Nephron progenitor cell (in vitro differentiated cells): Measurements from ENCODE around the gene ROGDI.

Experiments used
- DNase-seq: peaks from one replicate; pipeline ENCODE4 v3.0.0; 2021
- H3K27ac Mint-ChIP-seq: 2 replicates; pipeline ENCODE4 v1.8.0; 2021; ENCODE audit warnings: mild to moderate bottlenecking, moderate library complexity, mixed read lengths
- H3K27me3 Mint-ChIP-seq: 2 replicates; pipeline ENCODE4 v1.8.0; 2021; ENCODE audit warnings: mild to moderate bottlenecking, low read depth, mixed read lengths; ENCODE audit not compliant: poor library complexity
- H3K36me3 Mint-ChIP-seq: 2 replicates; pipeline ENCODE4 v1.8.0; 2021; ENCODE audit warnings: low read depth, mixed read lengths
- H3K4me1 Mint-ChIP-seq: 2 replicates; pipeline ENCODE4 v1.8.0; 2021; ENCODE audit warnings: mixed read lengths
- H3K4me3 Mint-ChIP-seq: 2 replicates; pipeline ENCODE4 v1.8.0; 2021; ENCODE audit warnings: mild to moderate bottlenecking, moderate library complexity, mixed read lengths
- H3K9me3 Mint-ChIP-seq: 2 replicates; pipeline ENCODE4 v1.8.0; 2021; ENCODE audit warnings: mild to moderate bottlenecking, moderate library complexity, mixed read lengths
- TF ChIP-seq, protein P1 (sequence below): fragments of 200-600 bp; sonication (generic); IDR thresholded peaks from 2 replicates; pipeline ENCODE4 v1.5.0; 2021; ENCODE audit warnings: antibody characterized with exemption

ROGDI gene

DNA sequence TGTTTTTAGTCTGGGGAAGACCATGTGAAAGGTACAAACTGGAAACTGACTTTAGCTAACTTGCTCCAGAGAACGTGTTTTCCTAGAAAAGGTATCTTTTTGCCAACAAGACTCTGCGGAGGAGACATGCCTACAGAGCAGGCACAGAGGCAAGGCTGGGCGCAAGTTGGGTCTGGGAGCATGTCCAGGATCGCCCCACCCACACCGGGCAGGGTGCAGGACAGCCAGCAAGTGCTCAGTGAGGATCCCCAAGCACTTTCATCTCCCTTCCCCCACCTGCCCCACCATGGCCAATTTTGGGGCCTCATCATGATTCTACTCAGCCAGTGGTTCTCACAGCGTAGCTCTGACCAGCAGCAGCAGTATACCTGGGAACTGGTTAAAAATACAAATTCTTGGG lies 18.2 kb upstream of the ROGDI start:
- no peaks in the 10 kb centered on the region for H3K4me1 Mint-ChIP-seq
- TF ChIP-seq, protein P1, sequence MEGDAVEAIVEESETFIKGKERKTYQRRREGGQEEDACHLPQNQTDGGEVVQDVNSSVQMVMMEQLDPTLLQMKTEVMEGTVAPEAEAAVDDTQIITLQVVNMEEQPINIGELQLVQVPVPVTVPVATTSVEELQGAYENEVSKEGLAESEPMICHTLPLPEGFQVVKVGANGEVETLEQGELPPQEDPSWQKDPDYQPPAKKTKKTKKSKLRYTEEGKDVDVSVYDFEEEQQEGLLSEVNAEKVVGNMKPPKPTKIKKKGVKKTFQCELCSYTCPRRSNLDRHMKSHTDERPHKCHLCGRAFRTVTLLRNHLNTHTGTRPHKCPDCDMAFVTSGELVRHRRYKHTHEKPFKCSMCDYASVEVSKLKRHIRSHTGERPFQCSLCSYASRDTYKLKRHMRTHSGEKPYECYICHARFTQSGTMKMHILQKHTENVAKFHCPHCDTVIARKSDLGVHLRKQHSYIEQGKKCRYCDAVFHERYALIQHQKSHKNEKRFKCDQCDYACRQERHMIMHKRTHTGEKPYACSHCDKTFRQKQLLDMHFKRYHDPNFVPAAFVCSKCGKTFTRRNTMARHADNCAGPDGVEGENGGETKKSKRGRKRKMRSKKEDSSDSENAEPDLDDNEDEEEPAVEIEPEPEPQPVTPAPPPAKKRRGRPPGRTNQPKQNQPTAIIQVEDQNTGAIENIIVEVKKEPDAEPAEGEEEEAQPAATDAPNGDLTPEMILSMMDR = no peak
- H3K27ac Mint-ChIP-seq = no peak overlapping the region
- H3K36me3 Mint-ChIP-seq = peaks cover 77% of the 10 kb centered on the region
- H3K27me3 Mint-ChIP-seq = no peaks in the 10 kb centered on the region
- no peak overlapping the region for H3K4me3 Mint-ChIP-seq
- no peak for DNase-seq
- no peaks in the 10 kb centered on the region for H3K9me3 Mint-ChIP-seq

- DNase-seq = no peak
- Mint-ChIP-seq H3K4me3 (no peak overlapping the region), H3K4me1 (no peaks in the 10 kb centered on the region), H3K9me3 (no peaks in the 10 kb centered on the region), H3K36me3 (peaks cover 68% of the 10 kb centered on the region), H3K27ac (no peak overlapping the region), H3K27me3 (no peaks in the 10 kb centered on the region)
- TF ChIP-seq, protein P1 = no peak
These were observed 12.2 kb upstream of the ROGDI start for GRCh38 chr16:4814542-4815173.

- DNase-seq = no peak
- Mint-ChIP-seq H3K4me3 (no peak overlapping the region), H3K27ac (no peak overlapping the region), H3K4me1 (no peaks in the 10 kb centered on the region), H3K9me3 (no peaks in the 10 kb centered on the region), H3K27me3 (no peaks in the 10 kb centered on the region), H3K36me3 (peaks cover 64% of the 10 kb centered on the region)
- TF ChIP-seq, protein P1 = no peak
These were observed 11.6 kb upstream of the ROGDI start for GRCh38 chr16:4814046-4814445.

GRCh38 chr16:4813251-4814003 lies 11.0 kb upstream of the ROGDI start:
- Mint-ChIP-seq H3K27ac (no peak overlapping the region), H3K4me1 (no peaks in the 10 kb centered on the region), H3K27me3 (no peaks in the 10 kb centered on the region), H3K36me3 (peaks cover 58% of the 10 kb centered on the region), H3K4me3 (no peak overlapping the region), H3K9me3 (no peaks in the 10 kb centered on the region)
- DNase-seq = no peak
- TF ChIP-seq, protein P1 = no peak

GRCh38 chr16:4811773-4812172 lies 9.3 kb upstream of the ROGDI start:
- no peaks in the 10 kb centered on the region for H3K27me3 Mint-ChIP-seq
- peak overlapping the region; percentile 42 for H3K27ac Mint-ChIP-seq
- no peak overlapping the region for H3K4me3 Mint-ChIP-seq
- no peaks in the 10 kb centered on the region for H3K9me3 Mint-ChIP-seq
- H3K36me3 Mint-ChIP-seq = peaks cover 57% of the 10 kb centered on the region
- TF ChIP-seq, protein P1 = no peak
- DNase-seq = no peak
- no peaks in the 10 kb centered on the region for H3K4me1 Mint-ChIP-seq

DNA sequence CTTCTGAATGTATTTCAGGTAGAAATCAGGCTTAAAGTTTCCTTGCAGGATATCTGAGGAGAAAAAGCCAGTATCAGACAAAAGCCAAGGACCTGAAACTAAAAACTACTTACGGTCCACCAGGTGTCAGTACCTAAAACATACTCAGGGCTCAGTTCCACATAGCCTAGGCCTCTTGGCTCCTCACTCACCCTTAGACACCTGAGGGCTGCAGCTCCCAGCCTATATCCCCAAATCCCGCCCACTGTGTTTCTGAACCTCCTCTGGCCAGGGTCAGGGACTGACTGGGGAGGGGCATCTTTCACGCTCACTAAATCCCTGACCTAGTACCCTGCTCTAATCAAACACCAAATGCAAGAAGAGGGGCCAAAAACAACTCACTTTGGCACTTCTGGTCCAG lies 8.8 kb upstream of the ROGDI start:
- no peak for DNase-seq
- TF ChIP-seq, protein P1 = no peak
- Mint-ChIP-seq H3K9me3 (no peaks in the 10 kb centered on the region), H3K27ac (no peak overlapping the region), H3K4me3 (no peak overlapping the region), H3K4me1 (no peaks in the 10 kb centered on the region), H3K36me3 (peaks cover 56% of the 10 kb centered on the region), H3K27me3 (no peaks in the 10 kb centered on the region)
